WI38 (cell line): ENCODE data around the gene HOXA10.
A peak's percentile ranks its signal among the peaks of the same experiment; 100 is the strongest.

Experiments
- H3K4me3 ChIP-seq: 2 replicates; pipeline ENCODE4 v1.5.1; 2011; ENCODE audit warnings: low read depth, mild to moderate bottlenecking, control low read depth, low read length
- CTCF ChIP-seq: IDR thresholded peaks from 2 replicates; pipeline ENCODE4 v1.5.1; 2012; ENCODE audit warnings: low read depth, mild to moderate bottlenecking, control low read depth, low read length

HOXA10 gene

DNA sequence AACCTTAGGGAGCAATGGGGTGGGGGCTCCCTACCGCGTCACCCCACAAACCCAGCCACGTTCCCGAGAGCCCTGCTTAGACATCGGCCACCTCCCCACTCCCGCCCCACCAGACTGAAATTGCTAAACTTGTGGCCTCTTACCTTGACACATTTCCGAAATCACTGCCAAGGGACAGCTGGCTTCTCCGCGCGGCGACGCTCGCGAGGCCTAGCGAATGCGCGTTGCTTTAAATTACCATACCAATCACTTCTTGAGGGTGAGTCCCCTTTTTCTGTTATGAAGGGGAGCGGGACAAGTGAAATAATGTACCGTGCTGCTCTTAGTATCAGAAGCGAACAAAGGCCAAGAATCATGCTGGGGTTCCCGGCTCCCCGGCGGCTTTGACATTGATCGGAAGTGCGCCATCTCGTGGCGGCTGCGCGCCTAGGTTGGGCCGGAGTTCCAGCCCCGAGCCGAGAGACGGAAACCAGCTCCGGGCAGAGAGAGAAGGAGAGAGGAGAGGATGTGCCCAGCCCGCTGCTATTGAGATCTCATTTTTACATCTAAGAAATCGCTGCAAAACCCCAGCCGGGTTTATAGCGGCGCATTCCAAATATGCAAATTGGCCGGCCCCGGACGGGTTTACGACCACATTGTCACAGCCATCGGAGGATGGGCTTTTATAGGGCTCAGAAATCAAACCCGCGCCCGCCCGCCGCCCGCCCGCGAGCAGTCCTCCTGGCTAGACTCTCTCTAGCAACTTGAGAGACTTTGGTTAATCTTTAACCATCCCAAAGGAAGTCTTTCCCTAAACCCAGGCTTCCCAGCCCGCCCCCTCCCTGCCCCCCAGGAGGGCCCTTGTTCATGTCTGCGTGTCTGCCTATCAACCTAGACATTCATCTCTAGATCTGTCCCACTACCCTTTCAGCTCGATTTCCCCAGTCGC is 5.6 kb upstream of the HOXA10 start:
- TF ChIP-seq CTCF = peak; percentile 87
- peak overlapping the region; percentile 7; the same call in 1 of the 2 replicates for H3K4me3 ChIP-seq

GRCh38 chr7:27179030-27179429 is 4.9 kb upstream of the HOXA10 start:
- H3K4me3 ChIP-seq = no peak overlapping the region
- TF ChIP-seq CTCF = no peak

- H3K4me3 ChIP-seq = no peak overlapping the region
Observed at GRCh38 chr7:27178366-27178765, 4.2 kb upstream of the HOXA10 start.

DNA sequence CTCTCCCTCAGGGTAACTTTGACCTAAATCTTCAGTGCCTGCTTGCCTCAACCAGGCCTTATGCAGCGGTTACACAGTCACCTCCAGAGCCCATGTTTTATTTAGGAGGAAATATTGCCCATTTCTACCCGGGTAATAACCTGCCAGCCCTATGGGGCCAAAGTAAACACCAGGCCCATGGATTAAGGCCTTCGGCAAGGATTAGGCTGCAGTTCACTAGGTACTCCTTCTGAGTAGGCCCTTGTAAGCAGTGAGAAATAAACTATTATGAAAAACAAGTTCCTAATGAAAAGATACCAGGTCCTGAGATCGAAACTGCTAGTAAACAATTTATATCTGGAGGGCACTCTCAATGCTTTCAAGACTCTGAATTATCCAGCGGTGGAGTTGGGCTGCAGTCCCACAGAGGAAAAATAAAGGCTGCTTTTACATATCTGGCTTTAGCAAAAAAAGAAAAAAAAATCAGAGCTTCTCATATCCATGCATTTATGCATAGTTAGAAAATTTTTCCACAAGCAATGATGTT is 3.7 kb upstream of the HOXA10 start:
- no peak for TF ChIP-seq CTCF
- no peak overlapping the region for H3K4me3 ChIP-seq

More at GRCh38 chr7:27178366-27178765, 4.2 kb upstream of the HOXA10 start:
- no peak for TF ChIP-seq CTCF

DNA sequence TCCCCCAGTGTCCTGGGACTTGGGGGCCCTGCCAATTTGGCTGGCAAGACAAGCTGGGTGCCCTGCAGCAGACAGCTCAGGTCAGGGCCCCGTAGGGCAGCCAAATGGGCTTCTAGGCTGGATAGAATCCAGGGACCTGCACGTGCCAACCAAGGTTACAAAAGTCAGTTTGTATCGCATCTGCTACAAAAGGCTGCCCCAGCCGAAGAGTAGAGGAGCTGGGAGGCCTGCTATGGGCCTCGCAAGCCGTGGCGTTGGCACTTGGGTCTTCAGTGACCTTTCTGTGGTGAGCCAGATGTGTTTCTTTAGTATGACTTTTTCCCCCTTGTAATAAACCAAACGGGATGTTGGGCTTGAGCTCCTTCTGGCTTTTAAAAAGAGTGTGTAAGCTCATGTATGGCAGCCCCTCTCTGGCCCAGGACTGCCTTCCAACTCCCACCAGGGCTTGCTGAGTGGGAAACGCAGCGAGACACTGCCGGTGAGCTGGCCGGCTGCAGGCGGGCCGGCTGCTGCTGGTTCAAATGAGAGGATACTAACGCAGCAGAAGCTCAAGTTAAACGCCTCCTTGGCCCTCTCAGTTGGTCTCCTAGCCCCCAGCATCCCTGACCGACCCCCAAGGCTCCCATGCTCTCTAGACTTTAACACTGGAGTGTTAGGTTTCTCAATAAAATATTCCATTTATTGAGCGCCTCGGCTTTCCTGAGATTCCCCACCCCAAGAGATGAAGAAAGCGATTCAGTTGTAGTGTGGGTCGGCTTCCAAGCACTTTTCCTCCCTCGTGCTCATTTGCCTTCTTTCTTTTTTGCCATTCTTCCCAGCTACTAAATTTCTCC is 3.1 kb upstream of the HOXA10 start:
- no peak overlapping the region for H3K4me3 ChIP-seq
- TF ChIP-seq CTCF = no peak

DNA sequence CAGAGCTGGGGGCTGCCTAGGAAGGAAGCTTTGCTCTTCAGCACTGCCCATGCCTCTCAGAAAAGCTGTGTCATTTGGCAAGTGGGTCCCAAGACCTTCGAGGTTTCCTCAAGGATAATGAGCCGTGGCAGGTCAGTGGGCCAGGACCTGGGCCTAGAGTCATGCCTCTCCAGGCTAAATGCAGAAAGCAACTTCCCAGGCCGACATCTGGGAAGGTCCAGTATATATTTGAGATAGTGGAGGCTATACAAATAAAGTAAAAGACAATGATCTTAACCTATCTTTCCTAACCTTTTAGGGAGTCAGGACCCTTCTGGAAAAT is 2.4 kb upstream of the HOXA10 start:
- TF ChIP-seq CTCF = no peak
- H3K4me3 ChIP-seq = no peak overlapping the region
